NK-92 (cell line): ENCODE data around the gene RANGAP1.
"Not testable (repeated sequence)": the region's sequence is repeated elsewhere in the genome, so short reads cannot be mapped to it uniquely, and the experiment has no call there.

Experiments used
- DNase-seq: peaks from one replicate; lab custom pipeline; 2025; ENCODE audit not compliant: unreplicated experiment; lab: John Stamatoyannopoulos, UW

Gene RANGAP1

DNA sequence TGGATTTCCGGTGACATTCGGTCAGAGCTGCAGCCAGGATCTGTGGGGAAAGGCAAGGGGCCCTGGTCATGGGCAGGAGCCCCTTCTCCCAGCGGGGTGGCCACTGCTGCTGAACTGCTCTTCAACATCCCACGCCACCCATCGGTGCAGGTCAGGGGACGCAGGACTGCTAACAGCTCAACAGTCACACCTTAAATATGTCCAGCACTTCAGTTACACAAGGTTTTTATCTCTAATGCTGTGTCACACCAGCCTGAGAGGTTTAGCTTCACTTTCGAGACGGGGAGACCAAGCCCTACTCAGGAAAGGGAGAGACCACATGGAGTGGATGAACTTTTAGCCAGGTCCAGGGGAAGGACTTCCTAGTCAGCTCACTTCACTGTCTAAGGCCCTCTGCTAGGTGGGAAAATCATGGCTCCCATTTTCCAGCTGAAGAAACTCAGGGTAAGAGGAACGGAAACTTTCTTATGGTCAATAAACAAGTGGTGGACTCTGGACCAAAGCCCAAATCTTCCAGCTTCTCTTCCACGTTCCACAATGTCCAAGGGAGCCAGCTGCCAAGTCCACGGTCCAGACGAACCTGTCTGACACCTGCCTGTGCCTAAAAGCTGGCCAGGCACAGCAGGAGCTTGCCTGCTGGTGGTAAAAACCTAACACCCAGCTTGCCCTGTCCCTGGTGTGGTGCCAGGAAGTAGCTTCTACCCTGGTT, 24.3 kb downstream of the RANGAP1 start:
- no peak for DNase-seq

DNA sequence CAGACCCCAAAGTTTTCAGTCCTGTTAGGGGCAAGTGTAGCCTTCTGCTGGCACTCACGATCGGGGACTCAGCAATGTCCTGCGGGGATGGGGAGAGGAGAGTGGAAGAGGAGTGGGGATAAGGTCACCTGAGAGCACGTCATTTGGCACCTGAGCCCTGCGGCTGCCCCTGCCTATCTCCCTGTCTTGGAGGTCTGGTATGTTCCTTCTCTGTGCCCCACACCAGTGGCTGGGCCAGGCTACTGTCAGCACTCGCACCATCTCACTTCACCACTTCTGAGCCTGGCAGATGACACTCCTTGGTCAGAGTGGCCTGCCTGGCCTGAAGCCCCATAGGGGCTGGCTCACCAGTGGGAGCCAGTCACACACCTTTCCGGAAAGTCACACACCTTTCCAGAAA, 25.1 kb downstream of the RANGAP1 start:
- DNase-seq = no peak

DNA sequence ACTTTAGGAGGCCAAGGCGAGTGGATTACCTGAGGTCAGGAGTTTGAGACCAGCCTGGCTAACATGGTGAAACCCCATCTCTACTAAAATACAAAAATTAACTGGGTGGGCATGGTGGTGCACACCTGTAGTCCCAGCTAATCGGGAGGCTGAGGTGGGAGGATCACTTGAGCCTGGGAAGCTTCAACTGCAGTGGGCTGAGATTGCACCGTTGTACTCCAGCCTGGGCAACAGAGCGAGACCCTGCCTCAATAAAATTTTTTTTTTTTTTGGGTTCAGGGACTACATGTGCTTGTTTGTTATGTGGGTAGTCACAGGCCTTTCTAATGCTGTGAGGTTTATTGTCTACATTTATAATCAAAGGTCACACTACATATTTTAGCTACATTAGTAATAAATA, 26.2 kb downstream of the RANGAP1 start:
- DNase-seq = not testable (repeated sequence)

DNA sequence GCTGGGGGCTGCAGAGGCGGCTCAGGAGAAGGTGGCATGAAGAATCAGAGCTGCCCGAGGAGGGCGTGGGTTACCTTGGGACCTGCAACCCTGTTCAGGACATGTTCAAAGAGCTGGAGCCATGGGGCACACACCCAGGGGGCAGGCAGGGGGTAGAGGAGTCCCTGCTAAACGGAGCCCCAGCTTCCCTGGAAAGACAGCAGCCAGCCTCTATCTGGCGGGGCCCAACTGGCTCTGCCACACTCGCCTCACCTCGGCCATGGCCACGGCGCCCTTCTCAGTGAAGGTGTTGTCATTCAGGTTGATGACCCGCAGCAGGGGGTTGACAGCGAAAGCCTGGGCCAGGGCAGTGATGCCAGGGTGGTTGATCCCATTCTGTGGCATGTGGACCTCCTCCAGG, 28.3 kb downstream of the RANGAP1 start:
- no peak for DNase-seq

DNA sequence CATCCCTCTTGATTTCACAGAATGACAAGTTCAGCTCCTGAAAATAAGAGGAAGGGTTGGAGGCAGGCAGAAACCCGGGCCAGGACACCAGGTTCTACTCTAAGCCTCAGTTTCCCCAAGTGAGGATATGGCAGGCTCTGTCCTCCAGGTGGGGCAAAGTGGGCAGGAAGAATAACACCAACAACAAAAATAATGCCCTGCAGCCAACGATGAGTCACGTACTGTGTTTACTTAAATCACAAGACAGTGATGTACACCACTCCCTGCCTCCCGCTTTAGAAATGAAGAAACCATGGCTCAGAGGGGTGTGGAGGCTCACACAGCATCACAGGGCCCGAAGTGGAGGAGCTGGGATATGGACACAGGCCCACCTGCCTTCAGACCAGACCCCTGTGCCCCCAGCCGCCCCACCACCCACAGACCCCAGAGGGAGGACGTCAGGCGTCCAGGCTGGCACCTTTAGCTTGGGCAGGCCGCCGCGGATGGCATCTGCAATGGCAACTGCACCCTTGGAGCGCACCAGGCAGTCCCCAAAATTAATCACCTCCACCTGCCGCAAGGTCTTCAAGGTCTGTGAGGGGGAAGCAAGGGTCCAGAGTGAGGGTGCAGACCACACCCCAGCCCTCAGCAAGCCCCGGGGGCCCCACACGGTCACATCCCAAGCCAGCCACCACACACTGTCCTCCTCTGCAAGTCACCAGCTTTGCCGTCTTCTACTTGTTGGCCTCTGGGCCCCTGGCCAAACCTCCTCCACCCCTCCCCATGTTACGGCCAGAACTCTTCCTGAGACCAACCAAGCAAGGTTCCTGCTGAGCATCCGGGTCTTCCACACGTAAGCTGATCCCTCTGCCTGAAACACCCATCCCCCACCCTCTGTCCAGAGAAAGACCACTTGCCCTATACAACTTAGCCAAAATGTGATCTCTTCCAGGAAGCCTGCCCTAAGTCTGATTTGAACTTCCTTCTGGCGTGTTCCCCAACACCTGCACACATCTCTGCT, 29.4 kb downstream of the RANGAP1 start:
- no peak for DNase-seq

DNA sequence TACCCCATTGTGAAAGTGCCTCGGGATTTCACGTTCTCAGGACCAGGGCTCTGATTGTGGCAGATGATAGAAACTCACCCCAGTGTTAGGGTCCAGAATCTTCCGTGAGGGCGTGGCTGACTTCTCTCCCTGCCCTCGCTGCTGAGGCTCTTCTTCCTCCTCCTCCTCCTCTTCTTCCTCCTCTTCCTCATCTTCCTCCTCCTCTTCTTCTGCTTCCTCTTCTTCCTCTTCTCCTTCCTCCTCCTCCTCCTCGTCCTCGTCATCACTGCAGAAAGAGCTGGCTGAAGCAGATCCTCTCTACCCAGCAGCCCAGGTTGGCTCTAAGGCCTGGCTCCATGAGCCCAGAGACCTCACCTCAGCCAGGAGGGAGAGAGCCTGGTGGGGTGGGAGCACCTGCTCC, 31.8 kb downstream of the RANGAP1 start:
- no peak for DNase-seq

DNA sequence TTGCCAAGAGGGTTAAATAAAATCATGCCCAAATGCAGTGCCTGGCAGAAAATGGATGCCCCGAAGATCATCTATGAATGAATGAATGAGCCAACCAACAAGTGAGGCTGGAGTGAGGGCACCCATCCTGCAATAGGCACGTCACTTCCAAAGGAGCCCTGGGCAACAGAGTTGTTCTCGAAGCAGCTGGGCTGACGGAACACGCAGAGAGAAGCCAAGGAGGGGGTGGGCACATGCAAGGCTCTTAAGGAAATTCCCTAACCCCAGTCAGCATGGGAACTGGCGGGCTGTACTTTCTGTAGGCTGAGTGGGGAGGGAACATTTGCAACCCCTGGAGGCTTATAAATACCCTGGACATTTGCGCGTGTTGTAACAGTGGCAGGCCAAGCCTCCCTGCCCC, 33.6 kb downstream of the RANGAP1 start:
- no peak for DNase-seq

DNA sequence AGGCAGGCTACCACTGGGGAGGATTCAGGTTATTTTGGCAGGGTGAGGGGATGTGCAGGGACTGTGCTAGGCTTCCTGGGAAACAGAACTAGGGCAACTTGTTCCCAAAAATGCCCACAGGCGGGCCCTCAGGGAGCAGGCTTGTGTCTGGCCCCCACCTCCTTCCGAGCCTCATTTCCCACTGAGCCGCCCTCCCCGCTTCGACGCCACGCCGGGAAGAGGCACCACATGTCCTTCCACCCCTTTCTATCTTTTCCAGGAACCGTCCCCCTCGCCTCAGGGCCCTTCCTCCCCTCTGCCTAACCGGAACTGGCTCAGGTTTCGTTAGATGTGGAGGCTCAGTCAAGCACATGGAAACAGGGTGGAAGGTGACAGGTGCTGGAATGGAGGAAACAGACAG, 35.9 kb downstream of the RANGAP1 start:
- DNase-seq = no peak

DNA sequence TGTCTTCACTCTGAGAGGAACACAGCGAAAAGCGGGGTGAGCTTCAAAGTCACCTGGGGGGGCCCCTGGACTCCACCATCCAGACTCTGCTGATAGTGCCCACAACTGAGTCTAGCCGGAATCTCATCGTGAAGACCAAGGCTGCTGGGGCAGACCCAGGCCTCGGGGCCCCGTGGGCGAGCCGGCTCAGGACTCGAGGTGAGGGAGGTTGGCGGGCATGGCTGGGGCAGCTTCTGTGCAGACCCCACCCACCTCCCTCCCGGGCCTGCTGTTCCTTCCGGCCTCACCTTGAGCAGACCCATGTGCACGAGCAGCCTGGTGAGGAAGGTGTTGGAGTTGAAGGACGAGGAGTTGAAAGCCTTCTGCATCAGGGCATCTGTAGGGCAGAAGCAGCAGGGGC, 36.5 kb downstream of the RANGAP1 start:
- no peak for DNase-seq

DNA sequence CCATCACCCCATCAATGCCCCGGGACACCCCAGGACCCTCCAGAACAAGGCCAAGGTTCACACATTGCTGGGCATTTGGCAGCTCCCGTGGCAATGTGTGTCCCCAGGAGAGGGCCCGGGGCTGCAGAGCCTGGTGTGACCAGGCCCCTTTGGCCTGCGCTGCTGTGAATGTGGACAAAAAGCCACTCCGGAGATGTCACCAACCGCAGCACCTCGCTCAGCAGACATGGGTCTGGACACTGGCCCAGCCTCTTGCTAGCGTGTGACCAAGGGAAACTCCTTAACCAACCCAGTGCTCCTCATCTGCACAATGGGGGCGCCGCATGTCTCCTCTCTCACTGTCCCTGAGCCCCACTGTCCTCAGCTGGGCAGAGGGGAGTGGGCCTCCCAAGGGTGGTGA, 37.2 kb downstream of the RANGAP1 start:
- DNase-seq = no peak

DNA sequence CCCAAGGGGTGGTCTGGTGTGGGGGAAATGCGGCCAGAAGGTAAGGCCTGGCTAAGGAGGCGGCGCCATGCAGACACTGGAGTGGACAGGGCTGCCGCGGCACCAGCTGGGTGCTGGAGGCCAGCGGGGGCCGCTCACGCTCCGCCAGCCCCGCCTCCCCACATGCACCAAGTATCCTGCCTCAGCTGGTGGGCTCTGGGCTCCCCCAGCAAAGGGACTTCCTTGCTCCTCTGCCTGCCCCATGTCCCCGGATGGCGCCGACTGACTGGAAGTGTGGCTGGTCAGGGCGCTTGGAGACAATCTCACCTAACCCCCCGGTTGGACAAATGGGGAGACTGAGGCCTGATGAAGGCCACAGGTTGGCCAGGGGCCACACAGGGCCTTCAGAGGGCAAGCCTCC, 37.7 kb downstream of the RANGAP1 start:
- DNase-seq = no peak

DNA sequence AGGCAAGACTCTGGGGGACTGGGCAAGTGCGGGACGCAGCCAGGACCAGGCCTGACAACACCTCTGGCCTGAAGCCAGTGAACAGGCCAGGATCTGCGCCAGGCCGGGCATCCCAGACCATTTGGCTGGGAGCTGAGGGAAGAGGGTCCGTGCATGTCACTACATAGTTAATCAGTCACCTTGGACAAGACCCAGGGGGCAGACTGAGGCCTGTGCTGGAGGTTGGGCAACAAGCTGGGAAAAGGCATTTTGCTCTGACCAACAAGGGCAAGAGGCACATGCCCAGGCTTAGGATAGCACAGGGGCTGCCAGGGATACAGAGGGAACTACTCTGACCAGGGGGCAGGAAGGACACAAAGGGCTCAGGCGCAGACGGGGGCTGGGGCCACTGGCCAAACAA, 38.3 kb downstream of the RANGAP1 start:
- no peak for DNase-seq

DNA sequence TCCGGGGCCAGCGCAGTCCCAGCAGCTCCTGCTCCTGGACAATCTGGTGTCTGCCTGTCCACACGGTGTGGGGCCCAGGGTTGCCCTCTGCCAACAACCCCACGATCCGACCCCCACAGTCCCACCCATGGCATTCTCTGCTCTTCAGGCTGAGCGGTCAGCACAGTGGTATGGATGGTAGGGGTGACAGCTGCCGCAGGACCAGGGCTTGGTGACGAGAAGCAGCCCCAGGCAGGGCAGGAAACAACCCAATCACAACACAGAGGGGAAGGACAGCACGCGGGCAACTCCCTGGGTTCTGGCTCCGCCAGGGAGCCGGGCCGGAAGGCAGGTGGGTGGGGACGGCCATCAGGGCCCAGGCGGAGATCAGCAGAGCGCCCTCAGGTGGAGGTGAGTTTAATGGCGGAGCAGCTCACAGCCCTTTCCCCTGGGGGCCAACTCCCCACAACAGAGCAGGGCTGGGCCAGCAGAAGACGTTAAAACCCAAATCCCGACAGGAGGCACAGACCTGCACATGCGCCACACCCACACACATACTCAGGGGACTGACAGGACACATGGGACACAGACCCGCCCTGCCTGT, 40.0 kb downstream of the RANGAP1 start:
- DNase-seq = no peak

DNA sequence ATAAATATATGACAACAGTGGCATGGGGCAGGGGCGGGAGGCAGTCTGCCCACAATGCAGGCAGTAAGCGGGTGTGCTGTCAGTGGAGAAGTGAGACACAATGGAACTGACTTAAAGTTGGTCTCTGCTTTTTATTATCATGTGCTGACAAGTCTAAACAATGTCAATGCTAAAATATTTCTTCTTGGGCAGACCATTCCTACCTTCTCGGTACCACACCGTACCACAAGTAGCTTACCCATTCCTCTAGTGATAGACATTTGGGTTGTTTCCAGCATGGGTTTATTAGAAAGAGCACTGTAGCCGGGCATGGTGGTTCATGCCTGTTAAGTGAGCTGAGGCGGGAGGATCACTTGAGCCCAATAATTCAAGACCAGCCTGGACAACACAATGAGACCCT, 42.6 kb downstream of the RANGAP1 start:
- DNase-seq = no peak

DNA sequence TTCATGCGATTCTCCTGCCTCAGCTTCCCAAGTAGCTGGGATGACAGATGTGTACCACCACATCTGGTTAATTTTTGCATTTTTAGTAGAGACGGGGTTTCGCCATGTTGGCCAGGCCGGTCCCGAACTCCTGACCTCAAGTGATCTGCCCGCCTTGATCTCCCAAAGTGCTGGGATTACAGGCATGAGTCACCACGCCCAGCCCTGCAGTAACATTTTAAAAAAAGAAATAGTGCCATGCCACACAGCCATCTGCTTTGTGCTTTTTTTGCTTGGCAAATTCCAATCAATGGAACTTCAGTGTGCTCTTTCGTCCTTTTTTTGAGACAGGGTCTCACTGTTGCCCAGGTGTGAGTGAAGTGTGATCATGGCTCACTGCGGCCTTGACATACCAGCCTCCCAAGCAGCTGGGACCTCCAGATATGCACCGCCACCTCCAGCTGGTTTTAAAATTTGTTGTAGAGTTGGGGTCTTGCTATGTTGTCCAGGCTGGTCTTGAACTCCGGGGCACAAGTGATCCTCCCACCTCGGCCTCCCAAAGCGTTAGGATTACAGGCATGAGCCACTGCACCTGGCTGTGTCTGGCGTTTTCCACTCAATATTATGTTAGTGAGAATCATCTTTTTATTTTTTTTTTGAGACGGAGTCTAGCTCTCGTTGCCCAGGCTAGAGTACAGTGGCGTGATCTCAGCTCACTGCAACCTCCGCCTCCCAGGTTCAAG, 43.4 kb downstream of the RANGAP1 start:
- no peak for DNase-seq

DNA sequence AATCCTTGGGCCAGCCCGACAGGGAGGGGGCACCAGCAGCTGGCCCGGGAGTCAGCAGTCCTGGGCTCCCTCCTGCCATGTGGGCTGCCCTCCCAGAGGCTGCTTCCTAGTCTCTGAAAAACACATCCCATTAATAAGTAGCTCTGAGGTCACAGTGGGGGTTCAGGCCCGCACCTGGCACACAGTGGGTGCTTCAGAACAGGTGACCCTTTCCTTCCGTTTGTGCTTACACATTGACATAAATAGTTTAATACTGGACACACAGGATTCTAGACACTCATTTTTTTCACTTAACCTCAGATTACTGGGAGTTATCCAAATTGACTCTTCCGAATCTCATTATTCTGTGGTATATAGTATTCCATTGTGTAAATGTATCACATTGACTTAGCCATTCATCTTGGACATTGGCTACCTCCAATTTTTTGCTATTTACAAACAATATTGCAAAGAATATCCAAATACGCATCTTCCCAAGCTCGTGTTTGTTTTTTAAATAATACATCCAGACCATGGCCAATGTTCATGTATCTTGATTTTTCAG, 44.8 kb downstream of the RANGAP1 start:
- DNase-seq = no peak

DNA sequence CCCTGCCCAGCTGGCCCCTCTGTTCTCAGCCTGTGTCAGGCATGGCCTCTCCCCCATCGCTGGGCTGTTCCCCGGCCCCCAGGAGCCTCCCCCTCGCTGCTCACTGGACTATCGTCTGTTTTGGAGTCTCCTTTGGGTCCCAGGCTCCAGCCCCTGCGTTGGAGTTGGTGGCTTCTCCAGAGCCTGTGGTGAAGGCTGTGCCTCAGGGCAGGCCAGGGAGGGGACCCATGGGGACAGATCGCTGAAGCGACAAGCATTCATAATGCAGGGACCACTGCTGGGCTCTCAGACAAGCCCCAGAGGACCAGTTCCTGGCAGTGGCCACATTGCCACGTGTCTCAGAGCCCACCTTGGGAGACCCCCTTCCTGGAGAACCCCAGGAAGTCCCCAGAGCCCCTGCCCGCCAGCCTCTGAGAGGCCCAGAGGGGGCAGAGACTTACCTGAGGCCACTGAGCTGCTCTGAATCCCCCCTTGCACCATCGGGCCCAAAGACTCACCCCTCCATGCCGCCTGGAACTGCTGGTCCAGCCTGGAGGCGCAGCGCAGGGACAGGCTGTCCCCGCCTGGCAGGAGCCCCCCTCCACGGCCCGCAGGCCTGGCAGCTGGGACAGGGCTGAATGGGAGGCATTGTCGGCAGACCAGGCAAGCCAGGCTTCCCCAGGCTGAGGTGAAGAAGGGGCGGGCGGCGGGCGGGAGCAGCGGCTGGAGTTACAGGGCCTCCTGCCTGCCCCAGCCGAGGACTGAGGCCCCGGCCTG, 45.4 kb downstream of the RANGAP1 start, which contains the start of gene CHADL:
Gene CHADL (minus strand): TSS at position 555 of the 756 bp plus-strand sequence. CDS start 50 bp downstream, at position 505.
- DNase-seq = no peak

DNA sequence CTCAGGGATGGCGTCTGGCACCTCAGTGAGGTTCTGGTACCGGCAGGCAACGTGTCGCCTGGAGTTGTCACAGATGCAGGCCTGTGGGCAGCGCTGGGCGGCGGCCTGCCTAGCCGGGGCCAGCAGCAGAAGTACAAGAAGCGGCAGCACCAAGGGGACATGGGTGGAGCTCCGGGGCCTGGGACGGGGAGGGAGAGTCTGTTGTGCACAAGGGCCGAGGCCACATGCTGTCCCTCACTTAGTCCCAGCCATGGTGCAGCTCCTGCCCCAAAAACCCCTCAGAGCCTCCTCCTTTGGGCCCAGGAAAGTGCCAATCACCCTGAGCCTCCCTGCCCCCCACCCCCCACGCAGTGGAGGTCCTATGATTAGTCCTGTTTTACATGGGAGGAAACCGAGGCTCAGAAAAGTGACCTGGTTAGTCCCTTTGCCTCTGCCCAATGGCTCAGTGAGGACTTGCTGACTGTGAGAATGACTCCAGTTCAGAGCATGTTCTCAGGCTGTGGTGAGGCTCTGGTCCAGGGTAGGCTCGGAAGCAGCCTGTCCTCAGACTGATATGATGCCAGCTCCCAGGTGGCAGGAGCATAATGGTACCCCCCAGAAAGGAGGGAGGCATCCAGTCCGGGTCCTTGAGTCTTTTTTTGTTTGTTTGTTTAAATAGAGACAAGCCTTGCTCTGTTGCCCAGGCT, 46.4 kb downstream of the RANGAP1 start:
- no peak for DNase-seq
